ENCODE measurements around the gene NPR2. TPM values are rescaled to one million over a fixed set of nuclear protein-coding genes. Genes with fewer than 3 reads are reported as not detected.

Gene NPR2
- total RNA-seq, 2 experiments from 2014 or later = 10.8 to 11.1 TPM

- Mint-ChIP-seq H3K27me3 (ENCODE audit: low read depth) (no peaks in the 10 kb centered on the region), H3K4me1 (ENCODE audit: low read depth) (peaks cover 15% of the 10 kb centered on the region), H3K9me3 (ENCODE audit: insufficient read depth) (no peaks in the 10 kb centered on the region), H3K36me3 (ENCODE audit: low read depth) (peaks cover 18% of the 10 kb centered on the region), H3K4me3 (no peak overlapping the region), H3K27ac (no peak overlapping the region)
- ChIA-PET CTCF (interaction anchor here (0.6 to 5.1 kb wide), 39 partner anchors 9 to 412 kb away, joined by 3 to 59 read pairs (median 5); partner anchors contain the start of genes FAM221B, HINT2, HRCT1 and RGP1), POLR2A (no interaction called here)
- ATAC-seq (no peak), DNase-seq (no peak)
These were observed 1.9 kb upstream of the NPR2 start for GRCh38 chr9:35789541-35789940.

GRCh38 chr9:35790025-35790384, 1.4 kb upstream of the NPR2 start:
- H3K36me3 Mint-ChIP-seq (ENCODE audit: low read depth) = peaks cover 18% of the 10 kb centered on the region
- H3K4me1 Mint-ChIP-seq (ENCODE audit: low read depth) = peaks cover 17% of the 10 kb centered on the region
- ChIA-PET POLR2A (no interaction called here), CTCF (interaction anchor here (0.6 to 5.1 kb wide), 42 partner anchors 9 to 411 kb away, joined by 3 to 59 read pairs (median 4); partner anchors contain the start of genes FAM221B, HINT2, HRCT1 and RGP1)
- no peak for ATAC-seq
- no peaks in the 10 kb centered on the region for H3K9me3 Mint-ChIP-seq (ENCODE audit: insufficient read depth)
- no peaks in the 10 kb centered on the region for H3K27me3 Mint-ChIP-seq (ENCODE audit: low read depth)
- no peak overlapping the region for H3K4me3 Mint-ChIP-seq
- no peak for DNase-seq
- no peak overlapping the region for H3K27ac Mint-ChIP-seq

DNA sequence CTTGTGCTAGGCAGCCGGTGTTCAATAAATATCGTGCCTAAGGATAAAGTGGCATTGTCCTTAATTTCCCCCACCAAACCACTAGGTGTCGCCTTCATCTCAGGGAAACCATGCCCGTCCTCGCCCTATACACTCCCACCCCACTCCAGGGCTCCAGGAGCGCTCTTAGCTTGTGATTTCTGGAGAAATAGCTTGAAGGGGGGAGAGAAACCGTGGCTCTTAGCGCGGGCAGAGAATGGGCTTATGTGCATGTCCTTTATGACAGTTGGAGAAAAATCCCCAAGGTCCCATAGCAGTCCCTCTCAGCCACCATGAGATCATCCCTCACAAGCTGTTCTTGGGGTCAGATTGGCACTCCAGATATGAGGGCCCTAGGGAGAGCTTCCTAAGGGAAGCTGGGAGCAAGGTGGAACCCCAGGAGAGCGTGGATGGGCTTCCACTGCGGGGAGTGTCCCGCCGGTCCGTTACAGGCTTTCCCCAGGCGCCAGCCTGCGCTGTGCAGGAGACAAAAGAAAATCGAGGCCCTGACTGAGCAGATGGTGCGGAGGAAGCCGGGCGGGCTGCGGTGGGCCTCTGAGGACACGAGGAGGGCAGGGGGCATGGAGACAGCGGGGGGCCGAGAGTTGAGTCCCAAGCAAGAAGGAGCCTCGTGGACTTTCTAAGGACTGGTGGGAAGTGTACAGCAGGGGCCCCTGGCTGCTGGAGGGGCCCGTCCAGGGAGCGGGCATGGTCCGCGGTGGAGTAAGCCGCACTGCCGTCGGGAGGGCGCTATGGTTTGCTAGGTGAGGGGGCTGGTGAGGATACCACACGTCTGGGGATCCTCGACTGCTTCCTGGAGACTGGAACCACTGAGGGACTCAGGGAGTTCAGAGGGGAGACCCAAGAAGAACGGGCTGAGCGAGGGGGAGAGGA, 750 bp upstream of the NPR2 start:
- H3K9me3 Mint-ChIP-seq (ENCODE audit: insufficient read depth) = no peaks in the 10 kb centered on the region
- ChIA-PET POLR2A (no interaction called here), CTCF (interaction anchor here (0.6 to 5.1 kb wide), 47 partner anchors 9 to 411 kb away, joined by 3 to 59 read pairs (median 4); partner anchors contain the start of genes FAM221B, HINT2, HRCT1 and RGP1)
- peaks cover 18% of the 10 kb centered on the region for H3K36me3 Mint-ChIP-seq (ENCODE audit: low read depth)
- H3K4me3 Mint-ChIP-seq = no peak overlapping the region
- DNase-seq = peak; percentile 73
- no peaks in the 10 kb centered on the region for H3K27me3 Mint-ChIP-seq (ENCODE audit: low read depth)
- peaks cover 17% of the 10 kb centered on the region for H3K4me1 Mint-ChIP-seq (ENCODE audit: low read depth)
- peak; percentile 90 for ATAC-seq
- H3K27ac Mint-ChIP-seq = no peak overlapping the region

GRCh38 chr9:35792024-35792813, 828 bp downstream of the NPR2 start:
- DNase-seq (no peak), ATAC-seq (no peak)
- ChIA-PET CTCF (interaction anchor here (1.1 to 1.6 kb wide), 4 partner anchors 34 to 90 kb away, joined by 3 to 4 read pairs (median 4); no protein-coding TSS in a partner anchor), POLR2A (interaction anchor here (0.7 kb wide), 1 partner anchor 13 kb away, joined by 3 read pairs; no protein-coding TSS in a partner anchor)
- no peaks in the 10 kb centered on the region for H3K9me3 Mint-ChIP-seq (ENCODE audit: insufficient read depth)
- no peak overlapping the region for H3K4me3 Mint-ChIP-seq
- H3K36me3 Mint-ChIP-seq (ENCODE audit: low read depth) = peaks cover 8% of the 10 kb centered on the region
- H3K4me1 Mint-ChIP-seq (ENCODE audit: low read depth) = peaks cover 22% of the 10 kb centered on the region
- no peak overlapping the region for H3K27ac Mint-ChIP-seq
- H3K27me3 Mint-ChIP-seq (ENCODE audit: low read depth) = no peaks in the 10 kb centered on the region

DNA sequence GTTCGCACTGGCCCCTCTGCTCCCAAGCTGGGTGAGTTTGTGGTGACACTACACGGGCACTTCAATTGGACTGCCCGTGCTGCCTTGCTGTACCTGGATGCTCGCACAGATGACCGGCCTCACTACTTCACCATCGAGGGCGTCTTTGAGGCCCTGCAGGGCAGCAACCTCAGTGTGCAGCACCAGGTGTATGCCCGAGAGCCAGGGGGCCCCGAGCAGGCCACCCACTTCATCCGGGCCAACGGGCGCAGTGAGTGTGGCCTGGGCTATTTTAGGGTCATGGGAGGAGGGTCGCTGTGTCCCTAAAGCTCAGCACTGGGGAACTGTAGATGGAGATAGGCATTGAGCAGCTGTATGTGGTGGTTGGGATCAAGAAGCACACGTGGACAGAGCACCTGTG, 1.4 kb downstream of the NPR2 start:
- ATAC-seq = no peak
- CTCF ChIA-PET = interaction anchor here (1.1 to 1.6 kb wide), 4 partner anchors 33 to 90 kb away, joined by 3 to 4 read pairs (median 4); no protein-coding TSS in a partner anchor
- Mint-ChIP-seq H3K36me3 (ENCODE audit: low read depth) (peaks cover 2% of the 10 kb centered on the region), H3K4me3 (no peak overlapping the region), H3K27ac (peak overlapping the region; percentile 26), H3K4me1 (ENCODE audit: low read depth) (peaks cover 27% of the 10 kb centered on the region), H3K9me3 (ENCODE audit: insufficient read depth) (no peaks in the 10 kb centered on the region), H3K27me3 (ENCODE audit: low read depth) (no peaks in the 10 kb centered on the region)
- POLR2A ChIA-PET = interaction anchor here (0.7 kb wide), 1 partner anchor 14 kb away, joined by 3 read pairs; no protein-coding TSS in a partner anchor
- DNase-seq = no peak

DNA sequence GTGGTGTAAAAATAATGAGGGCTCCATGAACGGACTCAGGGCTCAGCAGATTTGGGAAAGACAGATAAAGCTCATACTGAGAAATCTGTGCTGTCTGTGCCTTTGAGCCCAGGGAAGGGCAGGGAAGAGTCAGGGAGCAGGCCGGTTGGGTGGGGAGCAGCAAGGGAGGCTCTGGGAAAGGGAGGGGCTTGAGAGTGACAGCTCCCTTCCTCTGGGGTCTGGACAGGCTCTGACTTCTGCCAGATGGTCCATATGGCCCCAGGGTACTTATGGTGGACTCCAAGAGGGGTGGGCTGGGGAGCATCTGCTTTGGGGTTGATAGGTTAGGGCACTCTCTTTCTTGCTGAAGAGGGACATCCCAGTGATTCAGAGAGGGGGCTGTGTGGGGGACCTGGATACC, 2.1 kb downstream of the NPR2 start:
- no peaks in the 10 kb centered on the region for H3K36me3 Mint-ChIP-seq (ENCODE audit: low read depth)
- H3K9me3 Mint-ChIP-seq (ENCODE audit: insufficient read depth) = no peaks in the 10 kb centered on the region
- DNase-seq (no peak), ATAC-seq (no peak)
- H3K4me1 Mint-ChIP-seq (ENCODE audit: low read depth) = peaks cover 31% of the 10 kb centered on the region
- H3K4me3 Mint-ChIP-seq = no peak overlapping the region
- H3K27me3 Mint-ChIP-seq (ENCODE audit: low read depth) = no peaks in the 10 kb centered on the region
- ChIA-PET CTCF (interaction anchor here (1.1 to 1.6 kb wide), 4 partner anchors 32 to 89 kb away, joined by 3 to 4 read pairs (median 4); no protein-coding TSS in a partner anchor), POLR2A (no interaction called here)
- peak overlapping the region; percentile 26 for H3K27ac Mint-ChIP-seq

DNA sequence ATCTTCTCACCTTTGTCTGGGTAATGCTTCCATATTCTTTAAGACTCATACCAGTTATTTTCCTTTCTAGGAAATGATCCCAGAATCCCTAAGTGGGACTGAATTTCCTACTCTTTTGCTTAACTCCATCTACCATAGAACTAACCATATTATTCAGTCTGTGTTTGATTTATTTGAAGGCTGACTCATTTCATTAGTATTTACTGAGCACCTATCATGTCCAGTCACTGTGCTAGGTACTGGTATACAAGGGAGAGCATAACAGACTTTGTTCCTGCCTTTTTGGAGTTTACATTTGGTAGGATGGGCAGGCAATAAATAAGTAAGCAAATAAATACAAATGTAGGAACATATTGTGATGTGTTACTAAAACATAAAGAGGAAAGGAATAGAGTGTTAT, 4.3 kb downstream of the NPR2 start:
- Mint-ChIP-seq H3K36me3 (ENCODE audit: low read depth) (no peaks in the 10 kb centered on the region), H3K27me3 (ENCODE audit: low read depth) (no peaks in the 10 kb centered on the region), H3K4me3 (no peak overlapping the region), H3K27ac (no peak overlapping the region), H3K9me3 (ENCODE audit: insufficient read depth) (no peaks in the 10 kb centered on the region), H3K4me1 (ENCODE audit: low read depth) (peaks cover 35% of the 10 kb centered on the region)
- CTCF ChIA-PET = interaction anchor here (1.1 to 5.4 kb wide), 5 partner anchors 9 to 87 kb away, joined by 4 to 22 read pairs (median 5); no protein-coding TSS in a partner anchor
- POLR2A ChIA-PET = no interaction called here
- DNase-seq (no peak), ATAC-seq (no peak)

DNA sequence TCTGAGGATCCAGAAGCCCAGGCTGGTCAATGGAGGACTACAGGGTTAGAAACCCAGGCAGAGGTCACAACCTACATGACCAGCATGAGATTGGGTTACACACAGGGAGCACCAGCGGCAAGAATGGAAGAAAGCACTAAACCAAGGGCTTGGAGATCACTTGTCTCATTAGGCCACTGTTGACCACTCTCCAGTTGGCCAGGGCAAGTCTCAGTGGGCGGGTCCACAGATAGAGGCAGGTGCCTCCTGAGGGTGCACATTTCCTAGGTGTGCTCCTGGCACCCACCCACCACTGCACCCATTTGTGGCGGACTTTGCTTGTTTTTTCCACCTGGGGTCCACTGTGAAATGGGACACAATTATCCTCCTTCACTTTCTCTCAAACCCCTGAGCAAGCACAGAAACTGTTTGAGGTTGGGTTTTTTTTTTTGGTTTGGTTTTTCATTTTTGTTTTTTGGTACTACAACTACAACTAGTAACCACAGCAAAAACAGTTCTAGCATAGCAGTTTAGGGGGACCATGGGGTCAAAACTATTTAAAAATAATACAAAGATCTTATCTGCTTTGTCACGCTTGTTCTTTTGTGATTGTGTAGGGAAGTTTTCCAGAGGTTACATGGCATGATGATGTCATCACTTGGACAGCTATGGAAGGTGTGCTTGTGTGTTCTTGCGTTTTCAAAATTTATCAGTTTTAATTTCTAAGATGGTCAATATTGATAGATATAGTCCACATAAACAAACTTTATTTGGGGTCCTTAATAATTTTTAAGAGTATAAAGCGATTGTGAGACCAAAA, 6.1 kb downstream of the NPR2 start:
- Mint-ChIP-seq H3K4me3 (no peak overlapping the region), H3K9me3 (ENCODE audit: insufficient read depth) (no peaks in the 10 kb centered on the region), H3K27ac (no peak overlapping the region), H3K36me3 (ENCODE audit: low read depth) (no peaks in the 10 kb centered on the region), H3K4me1 (ENCODE audit: low read depth) (peaks cover 35% of the 10 kb centered on the region), H3K27me3 (ENCODE audit: low read depth) (no peaks in the 10 kb centered on the region)
- CTCF ChIA-PET = interaction anchor here (1.6 to 5.4 kb wide), 3 partner anchors 15 to 85 kb away, joined by 5 to 22 read pairs (median 17); partner anchors contain the start of gene SPAG8
- ATAC-seq (no peak), DNase-seq (no peak)
- POLR2A ChIA-PET = no interaction called here

GRCh38 chr9:35798658-35799374, 7.4 kb downstream of the NPR2 start:
- CTCF ChIA-PET = interaction anchor here (1.2 to 5.4 kb wide), 4 partner anchors 9 to 84 kb away, joined by 4 to 22 read pairs (median 5); partner anchors contain the start of gene SPAG8
- DNase-seq = peak; percentile 35
- Mint-ChIP-seq H3K36me3 (ENCODE audit: low read depth) (peaks cover 1% of the 10 kb centered on the region), H3K27me3 (ENCODE audit: low read depth) (no peaks in the 10 kb centered on the region), H3K9me3 (ENCODE audit: insufficient read depth) (no peaks in the 10 kb centered on the region), H3K27ac (peak overlapping the region; percentile 8), H3K4me3 (no peak overlapping the region), H3K4me1 (ENCODE audit: low read depth) (peaks cover 30% of the 10 kb centered on the region)
- POLR2A ChIA-PET = interaction anchor here (0.7 kb wide), 1 partner anchor 188 kb away, joined by 3 read pairs; no protein-coding TSS in a partner anchor
- ATAC-seq = no peak

GRCh38 chr9:35800530-35800929, 9.1 kb downstream of the NPR2 start:
- CTCF ChIA-PET = interaction anchor here (1.2 to 5.4 kb wide), 2 partner anchors 25 to 44 kb away, joined by 3 to 22 read pairs; no protein-coding TSS in a partner anchor

More at GRCh38 chr9:35800530-35800929, 9.1 kb downstream of the NPR2 start:
- H3K27ac Mint-ChIP-seq = no peak overlapping the region
- H3K4me3 Mint-ChIP-seq = no peak overlapping the region
- no peaks in the 10 kb centered on the region for H3K27me3 Mint-ChIP-seq (ENCODE audit: low read depth)
- H3K4me1 Mint-ChIP-seq (ENCODE audit: low read depth) = peaks cover 21% of the 10 kb centered on the region
- POLR2A ChIA-PET = interaction anchor here (1.1 kb wide), 1 partner anchor 12 kb away, joined by 4 read pairs; no protein-coding TSS in a partner anchor
- ATAC-seq = no peak
- H3K9me3 Mint-ChIP-seq (ENCODE audit: insufficient read depth) = no peaks in the 10 kb centered on the region
- DNase-seq = no peak
- peaks cover 1% of the 10 kb centered on the region for H3K36me3 Mint-ChIP-seq (ENCODE audit: low read depth)
